Measurements from ENCODE around the gene RARA.

The RARA gene

DNA sequence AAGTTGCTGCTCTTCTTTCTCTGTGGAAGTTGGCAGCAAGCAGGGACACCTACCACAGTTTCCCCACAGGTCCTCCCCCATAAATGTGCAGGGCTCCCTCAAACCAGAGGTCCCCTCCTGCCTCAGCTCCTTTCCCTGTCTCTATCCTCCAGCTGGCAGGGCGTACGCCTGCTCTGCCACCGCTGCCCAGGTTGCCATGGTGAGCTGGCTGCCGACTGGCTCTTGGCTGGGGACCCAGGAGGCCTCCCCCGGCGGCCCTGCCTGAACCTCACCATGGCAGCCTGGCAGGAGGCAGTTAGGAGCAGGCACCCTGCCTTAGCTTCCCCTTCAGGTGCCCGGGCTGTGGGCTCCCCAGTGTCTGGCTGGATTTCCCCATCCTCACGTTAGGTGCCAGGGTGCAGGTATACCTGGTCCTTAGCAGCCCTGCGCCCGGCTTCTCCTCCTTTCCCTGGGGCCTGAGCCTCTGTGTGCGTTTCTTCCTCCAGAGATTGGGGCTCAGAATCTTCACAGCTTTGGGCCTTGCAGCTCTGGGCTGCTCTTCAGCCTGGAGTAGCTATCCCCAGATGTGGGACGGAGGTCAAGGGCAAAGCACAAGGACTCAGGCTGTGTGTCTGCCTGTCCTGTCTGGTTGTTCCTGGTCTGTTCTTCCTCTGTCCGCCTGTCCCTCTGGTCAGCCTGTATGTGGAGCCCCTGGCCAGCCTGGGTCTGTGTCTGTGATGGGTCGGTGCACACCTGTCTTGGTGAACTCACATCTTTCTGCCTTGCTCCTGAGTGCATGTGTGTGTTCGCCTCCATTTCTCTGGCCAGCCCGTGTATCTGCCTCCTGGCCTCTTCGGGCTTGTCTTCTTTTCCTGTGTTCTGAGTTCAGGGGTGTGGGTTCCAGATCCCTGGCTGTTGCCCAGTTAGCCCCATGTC is 39.8 kb downstream of the RARA start:
- H4K20me1 ChIP-seq (ENCODE audit: insufficient read depth) = peaks cover 6% of the 10 kb centered on the region; the same call in 1 of the 2 replicates
- H3K4me1 ChIP-seq (ENCODE audit: low read depth, poor library complexity, severe bottlenecking) = peaks cover 31% of the 10 kb centered on the region
- H3K9ac ChIP-seq = no peak overlapping the region
- H3K79me2 ChIP-seq (ENCODE audit: insufficient read depth, low read depth) = peaks cover 38% of the 10 kb centered on the region; the same call in 1 of the 2 replicates
- no peak overlapping the region for H3K4me2 ChIP-seq
- H3K27ac ChIP-seq = no peak overlapping the region
- H3K4me3 ChIP-seq (IDR thresholded peaks at IDR 0.05; ENCODE audit: insufficient read depth, low read depth, low read length) = no peak overlapping the region
- H3K36me3 ChIP-seq (ENCODE audit: insufficient read depth) = peaks cover 5% of the 10 kb centered on the region; the same call in 1 of the 2 replicates
- TF ChIP-seq, protein P1, sequence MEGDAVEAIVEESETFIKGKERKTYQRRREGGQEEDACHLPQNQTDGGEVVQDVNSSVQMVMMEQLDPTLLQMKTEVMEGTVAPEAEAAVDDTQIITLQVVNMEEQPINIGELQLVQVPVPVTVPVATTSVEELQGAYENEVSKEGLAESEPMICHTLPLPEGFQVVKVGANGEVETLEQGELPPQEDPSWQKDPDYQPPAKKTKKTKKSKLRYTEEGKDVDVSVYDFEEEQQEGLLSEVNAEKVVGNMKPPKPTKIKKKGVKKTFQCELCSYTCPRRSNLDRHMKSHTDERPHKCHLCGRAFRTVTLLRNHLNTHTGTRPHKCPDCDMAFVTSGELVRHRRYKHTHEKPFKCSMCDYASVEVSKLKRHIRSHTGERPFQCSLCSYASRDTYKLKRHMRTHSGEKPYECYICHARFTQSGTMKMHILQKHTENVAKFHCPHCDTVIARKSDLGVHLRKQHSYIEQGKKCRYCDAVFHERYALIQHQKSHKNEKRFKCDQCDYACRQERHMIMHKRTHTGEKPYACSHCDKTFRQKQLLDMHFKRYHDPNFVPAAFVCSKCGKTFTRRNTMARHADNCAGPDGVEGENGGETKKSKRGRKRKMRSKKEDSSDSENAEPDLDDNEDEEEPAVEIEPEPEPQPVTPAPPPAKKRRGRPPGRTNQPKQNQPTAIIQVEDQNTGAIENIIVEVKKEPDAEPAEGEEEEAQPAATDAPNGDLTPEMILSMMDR (conservative IDR thresholded peaks at IDR 0.05; ENCODE audit: low read depth, low read length) = no peak
- H3K27me3 ChIP-seq (ENCODE audit: insufficient read depth, low read depth) = no peaks in the 10 kb centered on the region
- no peak overlapping the region for H2AFZ ChIP-seq (ENCODE audit: low read depth)

DNA sequence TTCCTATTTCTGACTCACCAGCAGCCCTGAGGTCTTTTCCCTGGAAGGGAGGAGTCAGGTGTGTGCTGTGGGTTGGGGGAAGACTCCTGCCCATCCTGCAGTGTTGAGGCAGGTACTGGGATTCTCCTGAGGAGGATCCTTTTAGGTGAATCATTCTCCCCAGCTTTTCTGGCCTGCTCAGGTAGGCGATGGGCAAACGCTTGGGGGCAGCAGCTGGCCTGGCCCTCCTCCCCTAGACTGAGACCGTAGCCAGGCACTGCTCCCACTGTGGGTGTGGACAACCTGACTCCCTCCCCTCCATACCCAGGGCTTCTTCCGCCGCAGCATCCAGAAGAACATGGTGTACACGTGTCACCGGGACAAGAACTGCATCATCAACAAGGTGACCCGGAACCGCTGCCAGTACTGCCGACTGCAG is 40.5 kb downstream of the RARA start:
- H3K27me3 ChIP-seq (ENCODE audit: insufficient read depth, low read depth) = no peaks in the 10 kb centered on the region

DNA sequence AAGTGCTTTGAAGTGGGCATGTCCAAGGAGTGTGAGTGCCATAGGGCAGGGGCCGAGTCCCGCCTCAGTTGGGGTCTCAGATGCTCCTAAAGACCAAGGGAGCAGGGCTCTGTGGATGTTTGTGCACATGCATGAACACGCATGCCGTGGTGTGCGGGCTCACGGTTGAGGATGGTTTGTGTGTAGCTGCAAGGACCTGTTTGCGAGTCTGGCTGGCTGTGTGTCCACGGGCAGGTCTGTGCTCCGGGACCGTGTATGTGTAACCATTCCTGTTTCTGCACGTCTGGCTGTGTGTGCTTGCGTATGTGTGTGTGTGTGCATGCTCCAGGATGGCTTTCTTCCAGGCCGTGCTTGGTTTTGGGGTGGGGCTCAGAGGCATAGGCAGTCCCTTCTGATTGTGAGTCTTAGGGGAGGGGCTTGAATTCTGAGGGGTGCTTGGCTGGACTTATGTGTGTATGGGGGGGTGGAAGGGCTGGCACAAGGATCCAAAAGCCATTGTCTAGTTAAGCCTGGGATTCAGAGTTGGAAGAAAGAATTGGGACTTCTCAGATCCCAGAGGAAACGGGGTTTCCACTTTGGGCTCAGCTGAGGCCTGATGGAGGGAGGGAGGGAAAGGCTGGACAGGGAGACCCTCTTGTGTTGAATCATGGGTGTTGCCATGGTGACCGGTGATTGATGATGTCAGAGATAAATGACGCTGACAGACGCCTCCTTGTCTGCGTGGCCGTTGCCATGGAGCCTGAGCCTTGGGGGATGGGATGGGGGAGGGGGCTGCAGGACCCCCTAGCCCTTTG is 41.1 kb downstream of the RARA start:
- Histone ChIP-seq H2AFZ (ENCODE audit: low read depth) (no peak overlapping the region), H4K20me1 (ENCODE audit: insufficient read depth) (peaks cover 6% of the 10 kb centered on the region; the same call in 1 of the 2 replicates), H3K9ac (no peak overlapping the region), H3K4me1 (ENCODE audit: low read depth, poor library complexity, severe bottlenecking) (peaks cover 31% of the 10 kb centered on the region), H3K27ac (no peak overlapping the region), H3K36me3 (ENCODE audit: insufficient read depth) (peaks cover 5% of the 10 kb centered on the region; the same call in 1 of the 2 replicates), H3K4me2 (no peak overlapping the region), H3K4me3 (IDR thresholded peaks at IDR 0.05; ENCODE audit: insufficient read depth, low read depth, low read length) (no peak overlapping the region), H3K27me3 (ENCODE audit: insufficient read depth, low read depth) (no peaks in the 10 kb centered on the region), H3K79me2 (ENCODE audit: insufficient read depth, low read depth) (peaks cover 37% of the 10 kb centered on the region; the same call in 1 of the 2 replicates)
- TF ChIP-seq, protein P1 (conservative IDR thresholded peaks at IDR 0.05; ENCODE audit: low read depth, low read length) = no peak

More for the DNA sequence above, 40.5 kb downstream of the RARA start:
- Histone ChIP-seq H3K27ac (no peak overlapping the region), H3K9ac (no peak overlapping the region), H2AFZ (ENCODE audit: low read depth) (no peak overlapping the region), H3K79me2 (ENCODE audit: insufficient read depth, low read depth) (peaks cover 38% of the 10 kb centered on the region; the same call in 1 of the 2 replicates), H3K4me3 (IDR thresholded peaks at IDR 0.05; ENCODE audit: insufficient read depth, low read depth, low read length) (no peak overlapping the region), H3K4me2 (no peak overlapping the region), H3K36me3 (ENCODE audit: insufficient read depth) (peaks cover 5% of the 10 kb centered on the region; the same call in 1 of the 2 replicates), H3K4me1 (ENCODE audit: low read depth, poor library complexity, severe bottlenecking) (peaks cover 31% of the 10 kb centered on the region), H4K20me1 (ENCODE audit: insufficient read depth) (peaks cover 6% of the 10 kb centered on the region; the same call in 1 of the 2 replicates)
- TF ChIP-seq, protein P1 (conservative IDR thresholded peaks at IDR 0.05; ENCODE audit: low read depth, low read length) = no peak

DNA sequence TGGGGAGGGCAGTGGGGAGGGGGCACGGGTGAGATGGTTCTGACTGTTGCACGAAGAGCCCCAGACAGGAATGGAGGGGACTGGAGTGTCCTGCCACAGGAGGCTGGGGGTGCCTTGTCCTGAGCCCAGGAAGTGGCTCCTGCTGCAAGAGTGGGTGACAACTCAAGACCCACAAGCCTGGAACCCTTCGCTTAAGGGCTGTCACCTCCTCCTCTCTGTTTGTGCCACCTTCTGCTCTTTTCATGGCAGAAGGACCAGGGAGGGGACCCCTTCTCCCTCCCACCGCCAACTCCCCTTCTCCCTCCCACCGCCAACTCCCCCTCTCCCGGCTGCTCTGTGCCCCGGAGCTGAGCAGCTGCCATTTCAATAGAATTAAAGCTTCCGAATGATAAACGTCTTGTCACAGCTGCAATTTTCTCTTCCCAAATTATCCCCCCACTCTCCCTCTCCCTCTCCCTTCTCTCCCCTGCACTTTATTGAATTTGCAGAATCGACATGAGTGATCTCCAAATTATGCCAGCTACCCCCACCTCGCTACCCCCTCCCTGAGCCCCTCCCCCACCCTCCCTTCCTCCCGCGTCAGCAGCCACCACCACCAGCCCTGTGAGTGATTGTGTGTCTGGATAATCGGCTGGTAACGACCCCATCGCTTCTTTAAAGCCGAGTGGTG is 41.8 kb downstream of the RARA start:
- Histone ChIP-seq H3K27ac (no peak overlapping the region), H3K4me2 (no peak overlapping the region), H3K4me1 (ENCODE audit: low read depth, poor library complexity, severe bottlenecking) (peaks cover 24% of the 10 kb centered on the region), H3K36me3 (ENCODE audit: insufficient read depth) (peaks cover 8% of the 10 kb centered on the region; the same call in 1 of the 2 replicates), H4K20me1 (ENCODE audit: insufficient read depth) (peaks cover 4% of the 10 kb centered on the region; the same call in 1 of the 2 replicates), H3K79me2 (ENCODE audit: insufficient read depth, low read depth) (peaks cover 30% of the 10 kb centered on the region; the same call in 1 of the 2 replicates), H2AFZ (ENCODE audit: low read depth) (no peak overlapping the region), H3K9ac (no peak overlapping the region), H3K4me3 (IDR thresholded peaks at IDR 0.05; ENCODE audit: insufficient read depth, low read depth, low read length) (no peak overlapping the region), H3K27me3 (ENCODE audit: insufficient read depth, low read depth) (no peaks in the 10 kb centered on the region)
- TF ChIP-seq, protein P1 (conservative IDR thresholded peaks at IDR 0.05; ENCODE audit: low read depth, low read length) = no peak

All from KMS-11 (cell line).